ENCODE measurements around the gene PPFIBP2. TPM values are rescaled to one million over a fixed set of nuclear protein-coding genes. Genes with fewer than 3 reads are reported as not detected.

The PPFIBP2 gene
- total RNA-seq, 1 experiment from 2014 or later = 5.7 TPM

- ChIA-PET CTCF (no interaction called here), POLR2A (ENCODE audit: low non-redundant PET) (no interaction called here)
- intact Hi-C loops (cut with micrococcal nuclease; ENCODE audit: unreplicated experiment) = no loop called here
- Histone ChIP-seq H3K36me3 (ENCODE audit: insufficient read depth, low read length, poor library complexity, severe bottlenecking) (no peaks in the 10 kb centered on the region), H3K4me1 (ENCODE audit: insufficient read depth, low read length, poor library complexity, severe bottlenecking) (peaks cover 17% of the 10 kb centered on the region), H3K9me3 (ENCODE audit: low read depth, low read length, poor library complexity, severe bottlenecking) (no peaks in the 10 kb centered on the region), H3K27me3 (replicated peaks; ENCODE audit: insufficient read depth, low read depth, low read length, poor library complexity) (no peaks in the 10 kb centered on the region), H3K27ac (ENCODE audit: low read depth, low read length, poor library complexity, severe bottlenecking) (no peak overlapping the region), H3K4me3 (ENCODE audit: low read depth, low read length, poor library complexity, severe bottlenecking) (no peak overlapping the region)
- DNase-seq (ENCODE audit: low spot score) = no peak
- BruUV-seq (replicated peaks) = no TSS peak
- TF ChIP-seq EZH2 (IDR thresholded peaks at IDR 0.05; ENCODE audit: borderline replicate concordance, low read depth, low read length, poor library complexity, severe bottlenecking) (no peak), CTCF (conservative IDR thresholded peaks at IDR 0.05; ENCODE audit: low read depth, low read length) (no peak)
These were observed 83.8 kb downstream of the PPFIBP2 start for GRCh38 chr11:7597620-7598019.

- no peaks in the 10 kb centered on the region for H3K36me3 ChIP-seq (ENCODE audit: insufficient read depth, low read length, poor library complexity, severe bottlenecking)
- no peaks in the 10 kb centered on the region for H3K9me3 ChIP-seq (ENCODE audit: low read depth, low read length, poor library complexity, severe bottlenecking)
- no peak overlapping the region for H3K4me3 ChIP-seq (ENCODE audit: low read depth, low read length, poor library complexity, severe bottlenecking)
- intact Hi-C loops (cut with micrococcal nuclease; ENCODE audit: unreplicated experiment) = no loop called here
- BruUV-seq (replicated peaks) = no TSS peak
- no peak overlapping the region for H3K27ac ChIP-seq (ENCODE audit: low read depth, low read length, poor library complexity, severe bottlenecking)
- H3K4me1 ChIP-seq (ENCODE audit: insufficient read depth, low read length, poor library complexity, severe bottlenecking) = peaks cover 17% of the 10 kb centered on the region
- no peak for DNase-seq (ENCODE audit: low spot score)
- TF ChIP-seq EZH2 (IDR thresholded peaks at IDR 0.05; ENCODE audit: borderline replicate concordance, low read depth, low read length, poor library complexity, severe bottlenecking) = no peak
- CTCF ChIA-PET = no interaction called here
- POLR2A ChIA-PET (ENCODE audit: low non-redundant PET) = no interaction called here
- H3K27me3 ChIP-seq (replicated peaks; ENCODE audit: insufficient read depth, low read depth, low read length, poor library complexity) = no peaks in the 10 kb centered on the region
These were observed 85.4 kb downstream of the PPFIBP2 start for GRCh38 chr11:7599209-7599608.

- Histone ChIP-seq H3K4me1 (ENCODE audit: insufficient read depth, low read length, poor library complexity, severe bottlenecking) (peaks cover 10% of the 10 kb centered on the region), H3K27ac (ENCODE audit: low read depth, low read length, poor library complexity, severe bottlenecking) (no peak overlapping the region), H3K4me3 (ENCODE audit: low read depth, low read length, poor library complexity, severe bottlenecking) (no peak overlapping the region), H3K9me3 (ENCODE audit: low read depth, low read length, poor library complexity, severe bottlenecking) (no peaks in the 10 kb centered on the region), H3K36me3 (ENCODE audit: insufficient read depth, low read length, poor library complexity, severe bottlenecking) (no peaks in the 10 kb centered on the region), H3K27me3 (replicated peaks; ENCODE audit: insufficient read depth, low read depth, low read length, poor library complexity) (no peaks in the 10 kb centered on the region)
- POLR2A ChIA-PET (ENCODE audit: low non-redundant PET) = no interaction called here
- no peak for DNase-seq (ENCODE audit: low spot score)
- no peak for TF ChIP-seq CTCF (conservative IDR thresholded peaks at IDR 0.05; ENCODE audit: low read depth, low read length)
- no peak for TF ChIP-seq EZH2 (IDR thresholded peaks at IDR 0.05; ENCODE audit: borderline replicate concordance, low read depth, low read length, poor library complexity, severe bottlenecking)
- CTCF ChIA-PET = no interaction called here
- BruUV-seq (replicated peaks) = no TSS peak
- intact Hi-C loops (cut with micrococcal nuclease; ENCODE audit: unreplicated experiment) = no loop called here
These were observed 86.5 kb downstream of the PPFIBP2 start for GRCh38 chr11:7600205-7600775.
